RPMI7951 (cell line): Measurements from ENCODE around the gene DAGLA. TPM values are rescaled to one million over a fixed set of nuclear protein-coding genes. Genes with fewer than 3 reads are reported as not detected.

Experiments
- DNase-seq: peaks from one replicate; pipeline ENCODE4 v3.0.0-alpha.2; 2012; ENCODE audit warnings: low read depth
- total RNA-seq: library from RNA; depleted of rRNA; stranded (reverse); fragments of >200 nt; shearing (Covaris generic); gene quantifications from 2 replicates; pipeline ENCODE4 v1.2.3, GENCODE V29; 2014

DAGLA gene
- total RNA-seq, 1 experiment from 2014 or later = 0.96 TPM

- DNase-seq = no peak
These were observed 82.6 kb downstream of the DAGLA start for GRCh38 chr11:61762798-61763197.

- no peak for DNase-seq
These were observed 83.9 kb downstream of the DAGLA start for GRCh38 chr11:61763930-61764605.

- DNase-seq = no peak
These were observed 84.5 kb downstream of the DAGLA start for GRCh38 chr11:61764606-61765260.

- no peak for DNase-seq
These were observed 85.5 kb downstream of the DAGLA start for GRCh38 chr11:61765550-61766253.

- no peak for DNase-seq
These were observed 86.2 kb downstream of the DAGLA start for GRCh38 chr11:61766353-61766841.

GRCh38 chr11:61768376-61769076 lies 88.3 kb downstream of the DAGLA start:
- DNase-seq = no peak

GRCh38 chr11:61769169-61769920 lies 89.2 kb downstream of the DAGLA start:
- no peak for DNase-seq

- no peak for DNase-seq
These were observed 89.9 kb downstream of the DAGLA start for GRCh38 chr11:61769946-61770683.

- DNase-seq = no peak
These were observed 91.2 kb downstream of the DAGLA start for GRCh38 chr11:61771195-61771894.

GRCh38 chr11:61771985-61772455 lies 91.8 kb downstream of the DAGLA start:
- no peak for DNase-seq

GRCh38 chr11:61773356-61773755 lies 93.2 kb downstream of the DAGLA start:
- DNase-seq = no peak

GRCh38 chr11:61773809-61774208 lies 93.6 kb downstream of the DAGLA start:
- no peak for DNase-seq

GRCh38 chr11:61774411-61774810 lies 94.2 kb downstream of the DAGLA start:
- no peak for DNase-seq

- no peak for DNase-seq
These were observed 94.9 kb downstream of the DAGLA start for GRCh38 chr11:61775106-61775505.

- DNase-seq = no peak
These were observed 95.7 kb downstream of the DAGLA start for GRCh38 chr11:61775606-61776554.

GRCh38 chr11:61776561-61777075 lies 96.4 kb downstream of the DAGLA start:
- DNase-seq = peak; percentile 38

- peak; percentile 22 for DNase-seq
These were observed 97.3 kb downstream of the DAGLA start for GRCh38 chr11:61777234-61778090.
